Caco-2 (cell line): ENCODE measurements around the gene AAMDC. TPM values are rescaled to one million over a fixed set of nuclear protein-coding genes. Genes with fewer than 3 reads are reported as not detected.
"Not testable (repeated sequence)": the region's sequence is repeated elsewhere in the genome, so short reads cannot be mapped to it uniquely, and the experiment has no call there.

ENCODE experiments used
- BruUV-seq: library from RNA; stranded (reverse); fragments of 400-500 nt; replicated peaks from 2 replicates; lab custom pipeline; 2021; lab: Mats Ljungman, UMichigan
- CTCF ChIA-PET: fragments of 300-600 bp; sonication (Branson Sonifier 250); formaldehyde crosslinking; loops from one replicate; lab custom pipeline; 2022; ENCODE audit warnings: antibody characterized with exemption; lab: Charles Lee
- POLR2A ChIA-PET: fragments of 300-600 bp; sonication (Branson Sonifier 250); formaldehyde crosslinking; loops from one replicate; lab custom pipeline; 2022; ENCODE audit warnings: antibody characterized with exemption; lab: Charles Lee
- DNase-seq, 2 experiments: peaks; one replicate each; pipeline versions ENCODE4 v3.0.0 to v3.0.0-alpha.2; 2020 to 2022
- H3K27me3 ChIP-seq: replicated peaks from 2 replicates; pipeline ENCODE4 v1.6.0; 2011; ENCODE audit warnings: low read length; ENCODE audit not compliant: control insufficient read depth, insufficient read depth
- H3K36me3 ChIP-seq: 2 replicates; pipeline ENCODE4 v1.5.1; 2011; ENCODE audit warnings: low read length; ENCODE audit not compliant: control insufficient read depth, insufficient read depth
- H3K4me1 ChIP-seq: fragments of 250-450 bp; sonication (Bioruptor Pico); 2 replicates; pipeline ENCODE4 v1.5.1; 2020; ENCODE audit warnings: mild to moderate bottlenecking
- H3K4me3 ChIP-seq: 2 replicates; pipeline ENCODE4 v1.5.1; 2011; ENCODE audit warnings: low read depth, mild to moderate bottlenecking, control low read depth, low read length
- H3K9me3 ChIP-seq: fragments of 250-450 bp; sonication (Bioruptor Pico); 2 replicates; pipeline ENCODE4 v1.5.1; 2020; ENCODE audit warnings: mild to moderate bottlenecking, moderate library complexity
- H3K27ac Mint-ChIP-seq: one replicate; pipeline ENCODE4 v1.8.0; 2022; ENCODE audit warnings: mixed read lengths; ENCODE audit not compliant: unreplicated experiment
- H3K27me3 Mint-ChIP-seq: one replicate; pipeline ENCODE4 v1.8.0; 2022; ENCODE audit warnings: mixed read lengths; ENCODE audit not compliant: insufficient read depth, unreplicated experiment
- H3K36me3 Mint-ChIP-seq: one replicate; pipeline ENCODE4 v1.8.0; 2022; ENCODE audit warnings: mild to moderate bottlenecking, mixed read lengths; ENCODE audit not compliant: insufficient read depth, unreplicated experiment
- H3K4me1 Mint-ChIP-seq: one replicate; pipeline ENCODE4 v1.8.0; 2022; ENCODE audit warnings: low read depth, mixed read lengths; ENCODE audit not compliant: unreplicated experiment
- H3K4me3 Mint-ChIP-seq: one replicate; pipeline ENCODE4 v1.8.0; 2022; ENCODE audit warnings: mild to moderate bottlenecking, moderate library complexity, mixed read lengths; ENCODE audit not compliant: unreplicated experiment
- H3K9me3 Mint-ChIP-seq: one replicate; pipeline ENCODE4 v1.8.0; 2022; ENCODE audit warnings: mixed read lengths; ENCODE audit not compliant: unreplicated experiment
- CTCF ChIP-seq, 2 experiments: fragments of 200-600 bp in 1 of 2; IDR thresholded peaks; 1 replicate in 1 of 2; 2 replicates in 1 of 2; pipeline versions ENCODE4 v1.5.1 to v1.8.0; 2011 to 2022; ENCODE audit warnings: antibody characterized with exemption in 1 of 2, control low read depth in 1 of 2, inconsistent platforms in 1 of 2, low read depth in 1 of 2, low read length in 1 of 2, mild to moderate bottlenecking in 1 of 2, moderate library complexity in 1 of 2; ENCODE audit not compliant: insufficient read depth in 1 of 2, severe bottlenecking in 1 of 2, unreplicated experiment in 1 of 2
- intact Hi-C: fragments of 100-400 bp; cut with micrococcal nuclease; formaldehyde crosslinking; loops from one replicate; pipeline ENCODE4 v1.10.0; 2022; ENCODE audit not compliant: unreplicated experiment
- total RNA-seq: library from RNA; stranded (reverse); gene quantifications from 2 replicates; pipeline ENCODE4 v1.2.3, GENCODE V29; 2022

The AAMDC gene
- total RNA-seq, 1 experiment from 2014 or later: 89.7 TPM

- no peak overlapping the region for H3K4me3 ChIP-seq
- ChIA-PET CTCF (no interaction called here), POLR2A (no interaction called here)
- Mint-ChIP-seq H3K27ac (no peak overlapping the region), H3K4me1 (no peaks in the 10 kb centered on the region), H3K9me3 (peaks cover 12% of the 10 kb centered on the region), H3K36me3 (peaks cover 49% of the 10 kb centered on the region), H3K4me3 (no peak overlapping the region), H3K27me3 (no peaks in the 10 kb centered on the region)
- peaks cover 3% of the 10 kb centered on the region; the same call in 1 of the 2 replicates for H3K36me3 ChIP-seq
- no peaks in the 10 kb centered on the region for H3K27me3 ChIP-seq
- BruUV-seq: no TSS peak
- TF ChIP-seq CTCF (IDR thresholded peaks at IDR 0.05; ENCODE audit: insufficient read depth in 1 of 2, low read depth in 1 of 2, low read length in 1 of 2, severe bottlenecking in 1 of 2, unreplicated experiment in 1 of 2): no peak
- intact Hi-C loops: no loop called here
- no peak for DNase-seq
- H3K4me1 ChIP-seq: no peaks in the 10 kb centered on the region
- H3K9me3 ChIP-seq: no peaks in the 10 kb centered on the region; the same call in 1 of the 2 replicates
Observed at GRCh38 chr11:77842441-77843121, 21.6 kb downstream of the AAMDC start.

GRCh38 chr11:77843700-77844099 is 22.8 kb downstream of the AAMDC start:
- H3K4me3 Mint-ChIP-seq, POLR2A ChIA-PET, intact Hi-C loops, H3K27me3 Mint-ChIP-seq, H3K4me1 Mint-ChIP-seq, CTCF ChIA-PET, H3K4me3 ChIP-seq, H3K27ac Mint-ChIP-seq, DNase-seq, H3K36me3 ChIP-seq, H3K27me3 ChIP-seq, H3K9me3 ChIP-seq, H3K4me1 ChIP-seq: not testable (repeated sequence)
- peaks cover 53% of the 10 kb centered on the region for H3K36me3 Mint-ChIP-seq
- TSS peak; percentile 14 for BruUV-seq
- H3K9me3 Mint-ChIP-seq: peaks cover 12% of the 10 kb centered on the region

- no peak for TF ChIP-seq CTCF (IDR thresholded peaks at IDR 0.05; ENCODE audit: insufficient read depth in 1 of 2, low read depth in 1 of 2, low read length in 1 of 2, severe bottlenecking in 1 of 2, unreplicated experiment in 1 of 2)
- Mint-ChIP-seq H3K4me1 (no peaks in the 10 kb centered on the region), H3K36me3 (peaks cover 73% of the 10 kb centered on the region), H3K9me3 (peaks cover 18% of the 10 kb centered on the region), H3K4me3 (no peak overlapping the region), H3K27ac (no peak overlapping the region), H3K27me3 (no peaks in the 10 kb centered on the region)
- ChIA-PET CTCF (no interaction called here), POLR2A (no interaction called here)
- intact Hi-C loops: no loop called here
- H3K27me3 ChIP-seq: no peaks in the 10 kb centered on the region
- no peak overlapping the region for H3K4me3 ChIP-seq
- H3K4me1 ChIP-seq: no peaks in the 10 kb centered on the region
- H3K36me3 ChIP-seq: peaks cover 14% of the 10 kb centered on the region
- DNase-seq: no peak
- peaks cover 26% of the 10 kb centered on the region for H3K9me3 ChIP-seq
- no TSS peak for BruUV-seq
Observed at GRCh38 chr11:77851503-77851902, 30.6 kb downstream of the AAMDC start.
